H1 (cell line): ENCODE data around the gene NTNG2.

Experiments used
- EZH2 ChIP-seq: fragments of 200-600 bp; sonication (generic); IDR thresholded peaks from 2 replicates; pipeline ENCODE4 v1.7.1; 2012; ENCODE audit warnings: low read depth, mild to moderate bottlenecking, moderate library complexity, low read length, inconsistent platforms; ENCODE audit not compliant: severe bottlenecking
- RFX5 ChIP-seq: IDR thresholded peaks from 2 replicates; pipeline ENCODE4 v1.6.1; 2011; ENCODE audit warnings: low read depth, low read length, improper control_type of control experiment, borderline replicate concordance

DNA sequence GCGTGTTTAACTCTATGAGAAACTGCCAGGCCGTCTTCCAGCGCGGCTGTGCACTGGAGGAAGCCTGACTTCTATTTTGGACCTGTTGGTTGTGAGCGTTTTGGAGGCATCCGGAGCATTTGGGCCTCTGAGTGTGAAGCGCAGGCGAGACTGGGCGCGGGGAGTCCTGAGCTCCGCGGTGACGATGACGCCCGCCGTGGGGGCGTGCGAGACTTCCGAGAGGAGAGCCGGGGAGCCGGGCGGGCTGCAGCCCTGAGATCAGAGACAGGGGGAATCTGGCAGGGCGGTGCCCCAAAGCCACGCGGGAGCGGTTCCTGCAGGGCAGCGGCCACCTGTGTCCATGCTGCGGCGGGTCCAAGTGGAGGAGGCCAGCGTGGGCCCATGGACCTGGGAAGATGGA, 47.4 kb downstream of the NTNG2 start:
- TF ChIP-seq RFX5 (no peak), EZH2 (no peak)
